SK-N-SH (cell line): ENCODE results near the gene TMEM62. TPM values are rescaled to one million over a fixed set of nuclear protein-coding genes. Genes with fewer than 3 reads are reported as not detected.

Experiments used
- CTCF ChIA-PET: fragments of 300-600, 350-600 bp; formaldehyde crosslinking; extraction: SDS; loops from one replicate; lab custom pipeline; 2021; lab: Yijun Ruan, JAX
- POLR2A ChIA-PET: fragments of 350-600 bp; sonication (Branson Sonifier 250); formaldehyde crosslinking; extraction: SDS; loops from one replicate; lab custom pipeline; 2020; ENCODE audit warnings: antibody characterized with exemption, inconsistent platforms; lab: Yijun Ruan, JAX
- DNase-seq: peaks from one replicate; pipeline ENCODE4 v3.0.0; 2012
- H2AFZ ChIP-seq: fragments of 200-600 bp; sonication (generic); 2 replicates; pipeline ENCODE4 v1.8.1; 2016; ENCODE audit warnings: antibody characterized with exemption, mild to moderate bottlenecking, low read depth
- H3F3A ChIP-seq: fragments of 200-600 bp; sonication (generic); replicated peaks from 2 replicates; pipeline ENCODE3; 2016; ENCODE audit warnings: antibody characterized with exemption, mild to moderate bottlenecking; ENCODE audit not compliant: insufficient read depth
- H3K27ac ChIP-seq, 2 experiments: fragments of 200-500 bp in 1 of 2; fragments of 200-600 bp in 1 of 2; sonication (Bioruptor generic) in 1 of 2; sonication (generic), shearing (Covaris generic) in 1 of 2; 2 replicates each; pipeline versions ENCODE4 v1.5.1 to v1.6.1; 2014 to 2016; ENCODE audit warnings: low read depth in 2 of 2, inconsistent platforms in 1 of 2, low read length in 1 of 2, mild to moderate bottlenecking in 1 of 2, mixed read lengths in 1 of 2
- H3K27me3 ChIP-seq: fragments of 200-600 bp; sonication (generic), shearing (Covaris generic); 2 replicates; pipeline ENCODE4 v1.6.1; 2016; ENCODE audit warnings: mixed run types; ENCODE audit not compliant: insufficient read depth
- H3K36me3 ChIP-seq, 2 experiments: fragments of 200-500 bp in 1 of 2; fragments of 200-600 bp in 1 of 2; sonication (Bioruptor generic) in 1 of 2; sonication (generic) in 1 of 2; replicated peaks in 1 of 2; 2 replicates each; pipeline versions ENCODE3 to v1.5.1; 2014 to 2016; ENCODE audit warnings: low read length in 1 of 2, mild to moderate bottlenecking in 1 of 2; ENCODE audit not compliant: insufficient read depth in 2 of 2, control insufficient read depth in 1 of 2
- H3K4me1 ChIP-seq, 2 experiments: fragments of 200-500 bp in 1 of 2; fragments of 200-600 bp in 1 of 2; sonication (Bioruptor generic) in 1 of 2; sonication (generic), shearing (Covaris generic) in 1 of 2; 2 replicates each; pipeline versions ENCODE4 v1.5.1 to v1.6.1; 2014 to 2016; ENCODE audit warnings: low read depth in 1 of 2, low read length in 1 of 2, mixed run types in 1 of 2; ENCODE audit not compliant: insufficient read depth in 2 of 2, control insufficient read depth in 1 of 2
- H3K4me2 ChIP-seq: fragments of 200-600 bp; sonication (generic), shearing (Covaris generic); 2 replicates; pipeline ENCODE4 v1.6.1; 2017; ENCODE audit warnings: mixed run types
- H3K4me3 ChIP-seq, 2 experiments: fragments of 200-500 bp in 1 of 2; fragments of 200-600 bp in 1 of 2; sonication (Bioruptor generic) in 1 of 2; sonication (generic), shearing (Covaris generic) in 1 of 2; 2 replicates each; pipeline versions ENCODE4 v1.5.1 to v1.8.1; 2014 to 2016; ENCODE audit warnings: low read depth in 2 of 2, inconsistent platforms in 1 of 2, low read length in 1 of 2, mild to moderate bottlenecking in 1 of 2, mixed read lengths in 1 of 2, moderate library complexity in 1 of 2
- H3K79me2 ChIP-seq: fragments of 200-600 bp; sonication (generic); 2 replicates; pipeline ENCODE4 v1.8.1; 2017; ENCODE audit warnings: mild to moderate bottlenecking; ENCODE audit not compliant: insufficient read depth
- H3K9ac ChIP-seq: fragments of 200-600 bp; sonication (generic); 2 replicates; pipeline ENCODE4 v1.6.1; 2017; ENCODE audit warnings: mixed run types
- H3K9me2 ChIP-seq: fragments of 200-600 bp; sonication (generic); 2 replicates; pipeline ENCODE4 v1.6.1; 2017; ENCODE audit warnings: mixed run types
- H3K9me3 ChIP-seq: fragments of 200-600 bp; sonication (generic); 2 replicates; pipeline ENCODE4 v1.6.1; 2017; ENCODE audit warnings: mixed run types, mild to moderate bottlenecking, moderate library complexity
- H4K20me1 ChIP-seq: fragments of 200-600 bp; sonication (generic); 2 replicates; pipeline ENCODE4 v1.6.1; 2017; ENCODE audit warnings: mild to moderate bottlenecking, mixed run types; ENCODE audit not compliant: insufficient read depth
- EP300 ChIP-seq, 2 experiments: IDR thresholded peaks; 2 replicates each; pipeline versions ENCODE4 v1.4.0 to v1.6.1; 2012; ENCODE audit warnings: borderline replicate concordance in 1 of 2, low read depth in 1 of 2, low read length in 1 of 2
- EZH2phosphoT487 ChIP-seq: fragments of 200-600 bp; sonication (generic); IDR thresholded peaks from 2 replicates; pipeline ENCODE4 v1.6.1; 2017; ENCODE audit warnings: low read depth, mixed run types, mild to moderate bottlenecking, antibody characterized with exemption, moderate library complexity, borderline replicate concordance
- FOXJ3 ChIP-seq: sonication (generic); formaldehyde crosslinking; IDR thresholded peaks from 2 replicates; pipeline ENCODE4 v1.5.1; 2020; ENCODE audit warnings: mild to moderate bottlenecking, missing genetic modification reagents
- GABPA ChIP-seq: IDR thresholded peaks from 2 replicates; pipeline ENCODE4 v1.4.0; 2012; ENCODE audit warnings: low read depth, mild to moderate bottlenecking
- GATA2 ChIP-seq: sonication (generic); formaldehyde crosslinking; IDR thresholded peaks from 2 replicates; pipeline ENCODE4 v1.5.0; 2020; ENCODE audit warnings: mild to moderate bottlenecking, missing genetic modification reagents
- MEF2A ChIP-seq: IDR thresholded peaks from 2 replicates; pipeline ENCODE4 v1.4.0; 2012; ENCODE audit warnings: low read depth, borderline replicate concordance
- MXI1 ChIP-seq: IDR thresholded peaks from 2 replicates; pipeline ENCODE4 v1.6.1; 2012; ENCODE audit warnings: mild to moderate bottlenecking, low read depth, low read length, improper control_type of control experiment
- NRF1 ChIP-seq: IDR thresholded peaks from 2 replicates; pipeline ENCODE4 v1.6.1; 2012; ENCODE audit warnings: low read depth, mild to moderate bottlenecking, low read length
- POLR2AphosphoS5 ChIP-seq: IDR thresholded peaks from 2 replicates; pipeline ENCODE4 v1.6.1; 2012; ENCODE audit warnings: low read depth, low read length
- RCOR1 ChIP-seq: fragments of 150-350 bp; IDR thresholded peaks from 2 replicates; pipeline ENCODE4 v1.6.1; 2017; ENCODE audit warnings: antibody characterized with exemption, low read length
- SMC3 ChIP-seq: IDR thresholded peaks from 2 replicates; pipeline ENCODE4 v1.6.1; 2012; ENCODE audit warnings: low read depth, low read length, improper control_type of control experiment
- TAF1 ChIP-seq: IDR thresholded peaks from 2 replicates; pipeline ENCODE4 v1.6.1; 2012; ENCODE audit warnings: low read depth, mild to moderate bottlenecking, low read length, moderate library complexity, borderline replicate concordance
- WGBS: methylation state at CpG from one replicate; pipeline ENCODE4 v1.1.6; 2017; ENCODE audit warnings: low lambda C conversion rate; 5-methylcytosine and 5-hydroxymethylcytosine counted together
- polyA plus RNA-seq, 3 experiments: library from polyadenylated mRNA; depleted of rRNA; stranded (reverse); fragments of >200 nt; gene quantifications; 2 replicates each; pipeline ENCODE4 v1.2.3, GENCODE V29; 2012
- TF ChIP-seq, protein P1 (sequence below): fragments of 200-600 bp; sonication (generic); IDR thresholded peaks from 2 replicates; pipeline ENCODE4 v1.6.1; 2017; ENCODE audit warnings: antibody characterized with exemption, mild to moderate bottlenecking, moderate library complexity
- TF ChIP-seq, protein P2 (sequence below): IDR thresholded peaks from 2 replicates; pipeline ENCODE4 v1.6.1; 2012; ENCODE audit warnings: mild to moderate bottlenecking, low read depth, low read length, moderate library complexity

Gene TMEM62
- polyA plus RNA-seq, 1 of the 3 experiments (the other 2 are of a cell fraction): 3.3 TPM

DNA sequence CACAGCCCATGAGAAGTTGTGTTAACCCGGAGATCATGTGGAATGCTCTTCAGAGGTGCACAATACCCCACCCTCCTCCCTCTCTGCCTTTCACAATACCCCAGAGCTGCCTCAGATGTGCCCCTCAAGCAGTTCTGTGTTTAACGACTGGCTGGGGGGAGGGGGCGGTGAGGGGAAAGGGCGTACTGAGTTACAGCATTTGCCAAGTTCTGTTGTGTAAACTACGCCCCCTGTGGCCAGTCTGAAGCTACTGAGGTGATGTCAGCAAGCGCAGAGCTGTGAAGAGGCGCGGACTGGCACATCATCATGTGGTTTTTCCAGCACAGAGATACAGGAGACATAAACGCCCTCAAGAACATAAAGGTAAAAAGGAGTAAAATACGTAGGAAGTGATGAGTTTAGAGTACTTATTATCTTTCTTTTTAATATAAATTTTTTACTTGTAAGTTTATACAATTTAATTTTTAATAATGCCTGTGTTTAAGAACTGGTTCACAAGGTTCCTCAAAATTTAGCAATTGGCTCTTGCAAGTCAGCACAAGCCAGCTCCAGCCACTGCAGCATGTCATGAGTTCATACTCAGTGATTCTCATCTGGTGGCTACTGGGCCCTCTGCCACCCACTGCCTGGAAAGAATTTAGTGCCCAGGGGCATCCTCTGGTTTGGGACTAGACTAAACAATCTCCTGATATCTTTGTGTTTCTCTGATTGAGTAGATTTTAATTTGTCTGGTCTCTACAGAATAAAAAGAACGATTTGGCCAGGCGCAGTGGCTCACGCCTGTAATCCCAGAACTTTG is 85.7 kb downstream of the TMEM62 start:
- peak; percentile 78 for DNase-seq
- Histone ChIP-seq H4K20me1 (no peaks in the 10 kb centered on the region), H3K4me2 (no peak overlapping the region), H3K27ac (peak overlapping the region in 1 of 2 experiments; percentile 65; a peak in 1 of 4 replicates), H3K9me3 (no peaks in the 10 kb centered on the region), H3K4me3 (no peak overlapping the region), H3K36me3 (no peaks in the 10 kb centered on the region), H3K27me3 (peaks cover 8% of the 10 kb centered on the region; the same call in 1 of the 2 replicates), H3F3A (no peaks in the 10 kb centered on the region), H3K79me2 (no peaks in the 10 kb centered on the region), H3K9me2 (no peaks in the 10 kb centered on the region), H3K4me1 (peaks cover 0 to 15% of the 10 kb centered on the region in 2 experiments; a peak in 1 of 4 replicates), H2AFZ (no peak overlapping the region), H3K9ac (no peak overlapping the region)
- CTCF ChIA-PET: interaction anchor here (1.0 to 11.9 kb wide), 2 partner anchors 11 to 66 kb away, joined by 4 to 70 read pairs; no protein-coding TSS in a partner anchor
- peak in 1 of 2 experiments; percentile 36; a peak in 1 of 4 replicates for TF ChIP-seq EP300 (IDR thresholded peaks at IDR 0.05; ENCODE audit: borderline replicate concordance in 1 of 2, low read depth in 1 of 2, low read length in 1 of 2)
- peak; percentile 52; the same call in 1 of the 2 replicates for TF ChIP-seq RCOR1
- TF ChIP-seq FOXJ3 (CRISPR knock-in tag): 0 out of 2 replicates have a peak, but pooled peaks have one; percentile 41
- TF ChIP-seq, protein P1, sequence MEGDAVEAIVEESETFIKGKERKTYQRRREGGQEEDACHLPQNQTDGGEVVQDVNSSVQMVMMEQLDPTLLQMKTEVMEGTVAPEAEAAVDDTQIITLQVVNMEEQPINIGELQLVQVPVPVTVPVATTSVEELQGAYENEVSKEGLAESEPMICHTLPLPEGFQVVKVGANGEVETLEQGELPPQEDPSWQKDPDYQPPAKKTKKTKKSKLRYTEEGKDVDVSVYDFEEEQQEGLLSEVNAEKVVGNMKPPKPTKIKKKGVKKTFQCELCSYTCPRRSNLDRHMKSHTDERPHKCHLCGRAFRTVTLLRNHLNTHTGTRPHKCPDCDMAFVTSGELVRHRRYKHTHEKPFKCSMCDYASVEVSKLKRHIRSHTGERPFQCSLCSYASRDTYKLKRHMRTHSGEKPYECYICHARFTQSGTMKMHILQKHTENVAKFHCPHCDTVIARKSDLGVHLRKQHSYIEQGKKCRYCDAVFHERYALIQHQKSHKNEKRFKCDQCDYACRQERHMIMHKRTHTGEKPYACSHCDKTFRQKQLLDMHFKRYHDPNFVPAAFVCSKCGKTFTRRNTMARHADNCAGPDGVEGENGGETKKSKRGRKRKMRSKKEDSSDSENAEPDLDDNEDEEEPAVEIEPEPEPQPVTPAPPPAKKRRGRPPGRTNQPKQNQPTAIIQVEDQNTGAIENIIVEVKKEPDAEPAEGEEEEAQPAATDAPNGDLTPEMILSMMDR: peak; percentile 33; the same call in 1 of the 2 replicates
- no peak for TF ChIP-seq MXI1
- TF ChIP-seq GATA2 (CRISPR knock-in tag): peak; percentile 65
- TF ChIP-seq POLR2AphosphoS5: no peak
- whole genome bisulfite sequencing: 69% methylated on average over 13 of the region's 13 CpGs
- POLR2A ChIA-PET: no interaction called here

DNA sequence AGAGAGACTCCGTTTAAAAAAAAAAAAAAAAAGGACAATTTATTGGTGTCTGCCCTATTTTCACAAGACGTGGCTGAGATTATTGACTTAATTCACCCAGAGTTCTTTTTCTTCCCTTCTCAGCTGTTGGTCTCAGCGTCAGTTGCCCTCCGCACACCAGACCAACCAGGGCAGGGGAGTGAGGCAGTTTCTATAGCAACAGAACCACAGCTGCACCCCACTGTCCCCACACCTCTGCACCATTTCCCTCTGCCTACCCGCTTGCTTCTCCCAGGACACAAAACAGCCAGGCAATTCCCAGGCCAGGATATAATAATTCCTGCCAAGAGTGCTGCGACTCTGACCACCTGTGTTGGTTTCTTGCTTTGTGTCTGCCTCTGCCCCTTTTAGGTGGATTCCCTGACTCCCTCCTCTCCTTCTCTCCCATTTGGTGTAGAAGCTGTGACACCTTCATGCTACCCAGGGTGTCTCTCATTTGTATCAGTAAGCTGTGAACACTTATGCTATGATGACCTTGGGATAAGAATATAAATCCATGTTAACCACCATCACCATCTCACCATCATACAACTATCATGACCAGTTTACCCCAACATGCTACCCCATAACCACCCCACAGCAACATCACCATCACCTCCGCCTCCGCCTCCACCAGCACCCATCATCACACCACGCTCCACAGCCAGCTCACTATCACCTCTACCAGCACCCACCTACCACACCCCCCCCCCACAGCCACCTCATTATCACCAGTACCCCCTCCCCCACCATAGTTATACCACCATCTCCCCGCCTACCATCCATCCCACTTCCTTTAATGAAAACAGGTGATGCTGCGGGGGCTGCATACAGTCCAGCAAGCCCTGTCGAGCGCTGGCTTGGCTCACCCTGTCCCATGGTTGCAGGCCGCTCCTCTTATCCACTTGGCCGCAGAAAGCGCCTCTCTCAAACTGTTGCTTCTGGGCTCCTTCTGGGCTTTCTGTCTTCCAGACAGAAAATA is 86.8 kb downstream of the TMEM62 start:
- Histone ChIP-seq H3F3A (no peaks in the 10 kb centered on the region), H3K27me3 (peaks cover 8% of the 10 kb centered on the region; the same call in 1 of the 2 replicates), H3K9ac (no peak overlapping the region), H4K20me1 (no peaks in the 10 kb centered on the region), H3K79me2 (no peaks in the 10 kb centered on the region), H3K4me1 (peaks cover 0 to 15% of the 10 kb centered on the region in 2 experiments; a peak in 1 of 4 replicates), H3K4me3 (no peak overlapping the region), H3K9me2 (no peaks in the 10 kb centered on the region), H2AFZ (no peak overlapping the region), H3K9me3 (no peaks in the 10 kb centered on the region), H3K4me2 (no peak overlapping the region), H3K36me3 (no peaks in the 10 kb centered on the region), H3K27ac (no peak overlapping the region)
- WGBS: 81% methylated on average over 16 of the region's 16 CpGs
- POLR2A ChIA-PET: no interaction called here
- CTCF ChIA-PET: interaction anchor here (0.6 to 11.9 kb wide), 2 partner anchors 9 to 65 kb away, joined by 3 to 70 read pairs; no protein-coding TSS in a partner anchor
- DNase-seq: no peak
- TF ChIP-seq EZH2phosphoT487 (no peak), NRF1 (no peak), FOXJ3 (CRISPR knock-in tag) (no peak), MEF2A (no peak), EP300 (IDR thresholded peaks at IDR 0.05; ENCODE audit: borderline replicate concordance in 1 of 2, low read depth in 1 of 2, low read length in 1 of 2) (no peak), TAF1 (no peak), SMC3 (no peak), GABPA (no peak)
- TF ChIP-seq, protein P1: no peak
- TF ChIP-seq, protein P2, sequence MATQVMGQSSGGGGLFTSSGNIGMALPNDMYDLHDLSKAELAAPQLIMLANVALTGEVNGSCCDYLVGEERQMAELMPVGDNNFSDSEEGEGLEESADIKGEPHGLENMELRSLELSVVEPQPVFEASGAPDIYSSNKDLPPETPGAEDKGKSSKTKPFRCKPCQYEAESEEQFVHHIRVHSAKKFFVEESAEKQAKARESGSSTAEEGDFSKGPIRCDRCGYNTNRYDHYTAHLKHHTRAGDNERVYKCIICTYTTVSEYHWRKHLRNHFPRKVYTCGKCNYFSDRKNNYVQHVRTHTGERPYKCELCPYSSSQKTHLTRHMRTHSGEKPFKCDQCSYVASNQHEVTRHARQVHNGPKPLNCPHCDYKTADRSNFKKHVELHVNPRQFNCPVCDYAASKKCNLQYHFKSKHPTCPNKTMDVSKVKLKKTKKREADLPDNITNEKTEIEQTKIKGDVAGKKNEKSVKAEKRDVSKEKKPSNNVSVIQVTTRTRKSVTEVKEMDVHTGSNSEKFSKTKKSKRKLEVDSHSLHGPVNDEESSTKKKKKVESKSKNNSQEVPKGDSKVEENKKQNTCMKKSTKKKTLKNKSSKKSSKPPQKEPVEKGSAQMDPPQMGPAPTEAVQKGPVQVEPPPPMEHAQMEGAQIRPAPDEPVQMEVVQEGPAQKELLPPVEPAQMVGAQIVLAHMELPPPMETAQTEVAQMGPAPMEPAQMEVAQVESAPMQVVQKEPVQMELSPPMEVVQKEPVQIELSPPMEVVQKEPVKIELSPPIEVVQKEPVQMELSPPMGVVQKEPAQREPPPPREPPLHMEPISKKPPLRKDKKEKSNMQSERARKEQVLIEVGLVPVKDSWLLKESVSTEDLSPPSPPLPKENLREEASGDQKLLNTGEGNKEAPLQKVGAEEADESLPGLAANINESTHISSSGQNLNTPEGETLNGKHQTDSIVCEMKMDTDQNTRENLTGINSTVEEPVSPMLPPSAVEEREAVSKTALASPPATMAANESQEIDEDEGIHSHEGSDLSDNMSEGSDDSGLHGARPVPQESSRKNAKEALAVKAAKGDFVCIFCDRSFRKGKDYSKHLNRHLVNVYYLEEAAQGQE: no peak
